ENCODE results near the gene TSPEAR. TPM values are rescaled to one million over a fixed set of nuclear protein-coding genes. Genes with fewer than 3 reads are reported as not detected.

TSPEAR gene
- total and polyA plus RNA-seq, 9 of the 15 experiments (the other 6 are each of a cell fraction or from before 2014, with no cell fraction given): not detected

DNA sequence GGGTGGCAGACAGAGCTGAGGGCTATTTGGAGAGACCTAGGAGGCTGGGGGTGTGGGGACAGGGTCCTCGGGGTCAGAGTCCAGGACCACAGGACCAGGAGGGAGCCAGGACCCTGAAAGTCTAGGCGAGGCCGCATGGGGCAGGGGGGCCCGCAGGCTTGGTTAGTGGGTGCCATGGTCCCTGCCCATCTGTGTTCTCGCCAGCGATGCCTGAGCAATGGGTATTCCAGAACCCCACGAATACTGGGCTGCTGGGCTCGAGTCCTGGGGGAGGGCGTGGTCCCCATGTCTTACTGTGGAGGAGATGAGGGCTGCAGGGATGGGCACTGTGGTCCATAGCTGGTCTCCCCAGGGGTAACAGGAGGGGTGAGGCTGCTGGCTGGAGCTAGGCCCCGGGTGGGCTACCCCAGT is 121.1 kb downstream of the TSPEAR start:
- Histone ChIP-seq H3K4me2 (ENCODE audit: insufficient read depth, low read length) (no peak overlapping the region), H3K4me3 (no peak overlapping the region), H3K9me1 (ENCODE audit: control insufficient read depth, insufficient read depth, low read length) (no peaks in the 10 kb centered on the region), H3K36me3 (ENCODE audit: control insufficient read depth, insufficient read depth, low read length) (no peaks in the 10 kb centered on the region), H3K9ac (ENCODE audit: insufficient read depth in 1 of 2, low read depth in 2 of 2, low read length in 2 of 2) (peak overlapping the region in 1 of 2 experiments; percentile 68; a peak in 1 of 4 replicates), H3K27me3 (ENCODE audit: control insufficient read depth in 2 of 2, insufficient read depth in 2 of 2, low read length in 2 of 2) (peaks cover 0 to 9% of the 10 kb centered on the region in 2 experiments; a peak in 1 of 5 replicates), H3K9me3 (replicated peaks; ENCODE audit: control insufficient read depth, insufficient read depth, low read depth, low read length) (no peaks in the 10 kb centered on the region; the same call in 1 of the 2 replicates), H3K79me2 (ENCODE audit: control insufficient read depth, insufficient read depth, low read length) (no peaks in the 10 kb centered on the region), H3K4me1 (replicated peaks in 1 of 2; ENCODE audit: control insufficient read depth in 2 of 2, insufficient read depth in 2 of 2, low read length in 2 of 2) (peaks cover 22 to 37% of the 10 kb centered on the region in 2 experiments), H4K20me1 (replicated peaks; ENCODE audit: control insufficient read depth, insufficient read depth, low read length) (no peaks in the 10 kb centered on the region), H3K27ac (ENCODE audit: extremely low read depth, low read depth, low read length) (no peak overlapping the region), H2AFZ (ENCODE audit: low read depth, low read length) (no peak overlapping the region)
- in situ Hi-C loops (cut with MboI) (no loop called here), intact Hi-C loops (cut with micrococcal nuclease) (no loop called here)
- ChIA-PET CTCF (ENCODE audit: low intra/inter-chr PET ratio) (no interaction called here), POLR2A (interaction anchor here (0.5 to 0.6 kb wide), 3 partner anchors 61 to 522 kb away, joined by 3 to 4 read pairs (median 3); no protein-coding TSS in a partner anchor)
- FAIRE-seq: no peak
- no TSS peak for BruUV-seq (replicated peaks)
- ATAC-seq: no peak
- no peak for DNase-seq (ENCODE audit: extremely low read depth in 1 of 4, low spot score in 3 of 4)
- 3% methylated on average over 7 of the region's 10 CpGs for WGBS (ENCODE audit: insufficient coverage, low coverage, missing lambda C conversion rate)
- no peak for TF ChIP-seq MEF2D (tag; conservative IDR thresholded peaks at IDR 0.05; ENCODE audit: low read depth)
- TF ChIP-seq ZC3H8 (IDR thresholded peaks at IDR 0.05): no peak
- no peak for TF ChIP-seq DIDO1 (tag; IDR thresholded peaks at IDR 0.05; ENCODE audit: low read depth)
- no peak for TF ChIP-seq SP1 (CRISPR knock-in tag; IDR thresholded peaks at IDR 0.05)
- TF ChIP-seq RBM15 (IDR thresholded peaks at IDR 0.05; ENCODE audit: insufficient read depth, low read length): no peak
- TF ChIP-seq SAP30 (IDR thresholded peaks at IDR 0.05; ENCODE audit: borderline replicate concordance, insufficient read depth, low read depth, low read length, poor library complexity, severe bottlenecking): no peak
- no peak for TF ChIP-seq KDM4B (IDR thresholded peaks at IDR 0.05; ENCODE audit: borderline replicate concordance in 2 of 2, low read depth in 1 of 2)
- TF ChIP-seq, protein P1, sequence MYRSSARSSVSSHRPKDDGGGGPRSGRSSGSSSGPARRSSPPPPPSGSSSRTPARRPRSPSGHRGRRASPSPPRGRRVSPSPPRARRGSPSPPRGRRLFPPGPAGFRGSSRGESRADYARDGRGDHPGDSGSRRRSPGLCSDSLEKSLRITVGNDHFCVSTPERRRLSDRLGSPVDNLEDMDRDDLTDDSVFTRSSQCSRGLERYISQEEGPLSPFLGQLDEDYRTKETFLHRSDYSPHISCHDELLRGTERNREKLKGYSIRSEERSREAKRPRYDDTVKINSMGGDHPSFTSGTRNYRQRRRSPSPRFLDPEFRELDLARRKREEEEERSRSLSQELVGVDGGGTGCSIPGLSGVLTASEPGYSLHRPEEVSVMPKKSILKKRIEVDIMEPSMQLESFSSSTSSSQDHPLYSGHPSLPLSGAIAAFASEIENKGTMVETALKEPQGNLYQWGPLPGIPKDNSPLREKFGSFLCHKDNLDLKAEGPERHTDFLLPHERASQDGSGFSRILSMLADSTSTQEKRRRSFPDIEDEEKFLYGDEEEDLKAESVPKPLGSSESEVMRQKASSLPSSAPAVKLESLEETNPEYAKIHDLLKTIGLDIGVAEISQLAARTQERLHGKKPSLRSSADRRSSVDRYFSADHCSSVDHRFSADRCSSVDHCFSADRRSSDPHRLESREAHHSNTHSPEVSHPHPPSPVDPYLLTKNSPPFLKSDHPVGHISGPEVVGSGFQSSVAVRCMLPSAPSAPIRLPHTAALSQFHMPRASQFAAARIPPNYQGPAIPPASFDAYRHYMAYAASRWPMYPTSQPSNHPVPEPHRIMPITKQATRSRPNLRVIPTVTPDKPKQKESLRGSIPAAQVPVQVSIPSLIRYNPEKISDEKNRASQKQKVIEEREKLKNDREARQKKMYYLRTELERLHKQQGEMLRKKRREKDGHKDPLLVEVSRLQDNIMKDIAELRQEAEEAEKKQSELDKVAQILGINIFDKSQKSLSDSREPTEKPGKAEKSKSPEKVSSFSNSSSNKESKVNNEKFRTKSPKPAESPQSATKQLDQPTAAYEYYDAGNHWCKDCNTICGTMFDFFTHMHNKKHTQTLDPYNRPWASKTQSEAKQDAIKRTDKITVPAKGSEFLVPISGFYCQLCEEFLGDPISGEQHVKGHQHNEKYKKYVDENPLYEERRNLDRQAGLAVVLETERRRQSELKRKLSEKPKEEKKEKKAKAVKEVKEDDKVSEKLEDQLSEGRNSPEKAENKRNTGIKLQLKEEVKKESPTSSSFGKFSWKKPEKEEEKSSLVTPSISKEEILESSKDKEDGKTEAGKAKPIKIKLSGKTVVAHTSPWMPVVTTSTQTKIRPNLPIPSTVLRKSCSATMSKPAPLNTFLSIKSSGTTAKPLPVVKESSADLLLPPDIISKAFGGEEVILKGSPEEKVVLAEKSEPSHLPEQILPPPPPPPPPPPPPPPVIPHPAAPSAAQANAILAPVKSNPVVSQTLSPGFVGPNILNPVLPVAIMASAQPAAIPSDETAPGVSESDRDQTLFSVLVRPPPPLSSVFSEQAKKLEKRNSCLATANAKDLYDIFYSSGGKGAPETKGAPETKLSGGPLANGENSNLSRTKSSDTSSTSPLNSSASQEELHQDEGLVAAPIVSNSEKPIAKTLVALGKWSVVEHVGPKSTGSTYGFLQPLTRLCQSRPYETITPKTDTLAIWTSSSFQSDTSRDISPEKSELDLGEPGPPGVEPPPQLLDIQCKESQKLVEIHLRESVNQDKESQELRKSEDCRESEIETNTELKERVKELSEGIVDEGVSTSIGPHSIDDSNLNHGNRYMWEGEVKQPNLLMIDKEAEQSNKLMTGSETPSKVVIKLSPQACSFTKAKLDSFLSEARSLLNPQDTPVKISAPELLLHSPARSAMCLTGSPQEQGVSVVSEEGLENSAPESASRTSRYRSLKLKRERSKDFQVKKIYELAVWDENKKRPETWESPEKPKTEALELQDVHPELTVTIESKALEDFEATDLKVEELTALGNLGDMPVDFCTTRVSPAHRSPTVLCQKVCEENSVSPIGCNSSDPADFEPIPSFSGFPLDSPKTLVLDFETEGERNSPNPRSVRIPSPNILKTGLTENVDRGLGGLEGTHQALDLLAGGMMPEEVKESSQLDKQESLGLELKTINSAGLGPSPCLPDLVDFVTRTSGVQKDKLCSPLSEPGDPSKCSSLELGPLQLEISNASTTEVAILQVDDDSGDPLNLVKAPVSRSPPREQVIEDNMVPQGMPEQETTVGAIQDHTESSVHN (IDR thresholded peaks at IDR 0.05; ENCODE audit: borderline replicate concordance in 1 of 2, low read depth in 1 of 2): no peak
- no peak for TF ChIP-seq OTX1 (CRISPR knock-in tag; IDR thresholded peaks at IDR 0.05)
